Natural killer cell (primary cell): ENCODE results near the gene GJC2. TPM values are rescaled to one million over a fixed set of nuclear protein-coding genes. Genes with fewer than 3 reads are reported as not detected.

ENCODE experiments used
- ATAC-seq, 3 donors: fragments of 150-1000 bp in 2 of 3; fragments of 200-7000 bp in 1 of 3; cut with Tn5 transposase; 1 replicate in 1 of 3; 2 replicates in 2 of 3; pipeline ENCODE4 v1.10.0; 2021; ENCODE audit warnings: mild to moderate bottlenecking in 2 of 3, moderate library complexity in 2 of 3
- DNase-seq, 2 donors: peaks; one replicate each; pipeline versions ENCODE4 v3.0.0 to v3.0.0-alpha.2; 2013 to 2021; ENCODE audit warnings: mixed read lengths in 1 of 2
- H3K27ac ChIP-seq: one replicate; pipeline ENCODE4 v1.5.1; 2013; ENCODE audit warnings: mild to moderate bottlenecking, low read length
- H3K27me3 ChIP-seq: one replicate; pipeline ENCODE4 v1.6.1; 2013; ENCODE audit warnings: low read length; ENCODE audit not compliant: control insufficient read depth, insufficient read depth
- H3K36me3 ChIP-seq: one replicate; pipeline ENCODE4 v1.6.1; 2013; ENCODE audit warnings: low read length; ENCODE audit not compliant: control insufficient read depth, insufficient read depth
- H3K4me1 ChIP-seq: one replicate; pipeline ENCODE4 v1.6.1; 2013; ENCODE audit warnings: low read length; ENCODE audit not compliant: control insufficient read depth, insufficient read depth
- H3K4me3 ChIP-seq: one replicate; pipeline ENCODE4 v1.5.1; 2013; ENCODE audit warnings: low read length
- H3K9me3 ChIP-seq: one replicate; pipeline ENCODE4 v1.6.1; 2013; ENCODE audit warnings: low read length; ENCODE audit not compliant: control insufficient read depth, insufficient read depth
- H3K27ac Mint-ChIP-seq, 2 donors: one replicate each; pipeline ENCODE4 v1.8.0; 2022; ENCODE audit warnings: mild to moderate bottlenecking in 2 of 2, mixed read lengths in 2 of 2, moderate library complexity in 1 of 2
- H3K27me3 Mint-ChIP-seq, 2 donors: one replicate each; pipeline ENCODE4 v1.8.0; 2022; ENCODE audit warnings: low read depth in 2 of 2, mixed read lengths in 2 of 2
- H3K36me3 Mint-ChIP-seq: one replicate; pipeline ENCODE4 v1.8.0; 2022; ENCODE audit warnings: mixed read lengths
- H3K4me1 Mint-ChIP-seq, 2 donors: one replicate each; pipeline ENCODE4 v1.8.0; 2022; ENCODE audit warnings: mixed read lengths in 2 of 2
- H3K4me3 Mint-ChIP-seq: one replicate; pipeline ENCODE4 v1.8.0; 2022; ENCODE audit warnings: mild to moderate bottlenecking, moderate library complexity, mixed read lengths
- H3K9me3 Mint-ChIP-seq, 2 donors: one replicate each; pipeline ENCODE4 v1.8.0; 2022; ENCODE audit warnings: mixed read lengths in 2 of 2
- CTCF ChIP-seq: fragments of 200-600 bp; IDR thresholded peaks from one replicate; pipeline ENCODE4 v1.8.0; 2022; ENCODE audit warnings: antibody characterized with exemption
- WGBS: methylation state at CpG from one replicate; pipeline ENCODE4 v1.1.7; 2013; ENCODE audit warnings: missing lambda C conversion rate; ENCODE audit not compliant: insufficient coverage; 5-methylcytosine and 5-hydroxymethylcytosine counted together
- intact Hi-C: fragments of 100-400 bp; cut with micrococcal nuclease; formaldehyde crosslinking; loops from one replicate; pipeline ENCODE4 v1.14.2; 2022
- total RNA-seq, 4 donors: library from RNA; stranded (reverse); fragments of 120-200 nt in 1 of 4; gene quantifications; one replicate each; pipeline versions ENCODE4 v1.2.3 to v1.2.4, GENCODE V29; 2013 to 2022

Gene GJC2
- total RNA-seq, 3 donors from 2014 or later (not counting 1 experiment from before 2014, with no cell fraction given): 1.0 to 2.2 (median 1.7) TPM

- Histone ChIP-seq H3K27me3 (no peaks in the 10 kb centered on the region), H3K4me3 (no peak overlapping the region), H3K4me1 (peaks cover 24% of the 10 kb centered on the region), H3K27ac (no peak overlapping the region), H3K36me3 (peaks cover 2% of the 10 kb centered on the region), H3K9me3 (peaks cover 2% of the 10 kb centered on the region)
- ATAC-seq: no peak
- peaks cover 19 to 21% of the 10 kb centered on the region in 2 donors for H3K4me1 Mint-ChIP-seq
- no peak for TF ChIP-seq CTCF
- 81% methylated on average over 11 of the region's 12 CpGs for WGBS
- no peak for DNase-seq
- no peaks in the 10 kb centered on the region for H3K27me3 Mint-ChIP-seq
- intact Hi-C loops: no loop called here
- H3K27ac Mint-ChIP-seq: peak overlapping the region; percentile 33 to 64
- H3K9me3 Mint-ChIP-seq: no peaks in the 10 kb centered on the region
- no peaks in the 10 kb centered on the region for H3K36me3 Mint-ChIP-seq
- H3K4me3 Mint-ChIP-seq: no peak overlapping the region
Observed at GRCh38 chr1:228178737-228179684, 29.3 kb downstream of the GJC2 start.

- DNase-seq (peak in 1 of 2 donors; percentile 49), ATAC-seq (no peak)
- Histone ChIP-seq H3K4me3 (no peak overlapping the region), H3K4me1 (peaks cover 28% of the 10 kb centered on the region), H3K27ac (no peak overlapping the region), H3K27me3 (no peaks in the 10 kb centered on the region), H3K36me3 (no peaks in the 10 kb centered on the region), H3K9me3 (no peaks in the 10 kb centered on the region)
- Mint-ChIP-seq H3K4me1 (peaks cover 22 to 24% of the 10 kb centered on the region in 2 donors), H3K4me3 (no peak overlapping the region), H3K27ac (no peak overlapping the region), H3K27me3 (no peaks in the 10 kb centered on the region), H3K36me3 (no peaks in the 10 kb centered on the region), H3K9me3 (no peaks in the 10 kb centered on the region)
- intact Hi-C loops: no loop called here
- no peak for TF ChIP-seq CTCF
- WGBS: 100% methylated on average over 3 of the region's 4 CpGs
Observed at GRCh38 chr1:228180271-228180958, 30.7 kb downstream of the GJC2 start.

GRCh38 chr1:228180959-228181644, 31.4 kb downstream of the GJC2 start:
- H3K27ac Mint-ChIP-seq: no peak overlapping the region
- H3K9me3 Mint-ChIP-seq: no peaks in the 10 kb centered on the region
- H3K36me3 Mint-ChIP-seq: no peaks in the 10 kb centered on the region
- ATAC-seq (no peak), DNase-seq (no peak)
- Histone ChIP-seq H3K27me3 (no peaks in the 10 kb centered on the region), H3K9me3 (no peaks in the 10 kb centered on the region), H3K36me3 (no peaks in the 10 kb centered on the region), H3K4me1 (peaks cover 35% of the 10 kb centered on the region), H3K4me3 (no peak overlapping the region), H3K27ac (no peak overlapping the region)
- intact Hi-C loops: no loop called here
- peaks cover 29 to 31% of the 10 kb centered on the region in 2 donors for H3K4me1 Mint-ChIP-seq
- H3K27me3 Mint-ChIP-seq: no peaks in the 10 kb centered on the region
- no peak overlapping the region for H3K4me3 Mint-ChIP-seq
- TF ChIP-seq CTCF: no peak
- 97% methylated on average over 7 of the region's 7 CpGs for WGBS
